BE2C (cell line): Measurements from ENCODE around the gene RXRA.

Source experiments
- DNase-seq: peaks from one replicate; pipeline ENCODE4 v3.0.0-alpha.2; 2020
- H3K27me3 ChIP-seq: fragments of 250-450 bp; sonication (Bioruptor Pico); 2 replicates; pipeline ENCODE4 v1.5.1; 2020; ENCODE audit warnings: mild to moderate bottlenecking
- H3K36me3 ChIP-seq: fragments of 250-450 bp; sonication (Bioruptor Pico); 2 replicates; pipeline ENCODE4 v1.5.1; 2020; ENCODE audit warnings: mild to moderate bottlenecking
- H3K4me1 ChIP-seq: fragments of 250-450 bp; sonication (Bioruptor Pico); 2 replicates; pipeline ENCODE4 v1.5.1; 2020
- H3K4me3 ChIP-seq: 2 replicates; pipeline ENCODE4 v1.5.1; 2011; ENCODE audit warnings: low read depth, low read length
- H3K9me3 ChIP-seq: fragments of 250-450 bp; sonication (Bioruptor Pico); 2 replicates; pipeline ENCODE4 v1.5.1; 2020
- CTCF ChIP-seq: IDR thresholded peaks from 2 replicates; pipeline ENCODE4 v1.5.1; 2012; ENCODE audit warnings: mild to moderate bottlenecking, low read depth, low read length

Gene RXRA

GRCh38 chr9:134486143-134486591 lies 159.9 kb downstream of the RXRA start:
- DNase-seq: peak; percentile 5
- no peaks in the 10 kb centered on the region for H3K36me3 ChIP-seq
- H3K27me3 ChIP-seq: no peaks in the 10 kb centered on the region
- H3K4me1 ChIP-seq: peaks cover under 1% of the 10 kb centered on the region; the same call in 1 of the 2 replicates
- TF ChIP-seq CTCF: no peak
- H3K4me3 ChIP-seq: no peak overlapping the region
- no peaks in the 10 kb centered on the region for H3K9me3 ChIP-seq

GRCh38 chr9:134486596-134486995 lies 160.3 kb downstream of the RXRA start:
- TF ChIP-seq CTCF: no peak
- H3K36me3 ChIP-seq: no peaks in the 10 kb centered on the region
- H3K4me1 ChIP-seq: peaks cover 5% of the 10 kb centered on the region
- no peaks in the 10 kb centered on the region for H3K9me3 ChIP-seq
- peak; percentile 12 for DNase-seq
- no peak overlapping the region for H3K4me3 ChIP-seq
- H3K27me3 ChIP-seq: no peaks in the 10 kb centered on the region
